H1 (cell line): ENCODE data around the gene RIPPLY3.
A peak's percentile ranks its signal among the peaks of the same experiment; 100 is the strongest.

Experiments used
- ATF2 ChIP-seq: IDR thresholded peaks from 2 replicates; pipeline ENCODE4 v1.6.1; 2012; ENCODE audit warnings: low read length, inconsistent platforms
- BACH1 ChIP-seq: IDR thresholded peaks from 2 replicates; pipeline ENCODE4 v1.6.1; 2012; ENCODE audit warnings: low read length, improper control_type of control experiment
- BCL11A ChIP-seq, 2 experiments: IDR thresholded peaks; one replicate each; pipeline ENCODE4 v1.6.1; 2011; ENCODE audit warnings: low read depth in 2 of 2, low read length in 2 of 2, mild to moderate bottlenecking in 2 of 2
- BRCA1 ChIP-seq: IDR thresholded peaks from 2 replicates; pipeline ENCODE4 v1.6.1; 2012; ENCODE audit warnings: low read depth, low read length, improper control_type of control experiment
- CTCF ChIP-seq, 3 experiments: IDR thresholded peaks; 1 replicate in 2 of 3; 2 replicates in 1 of 3; pipeline versions ENCODE4 v1.5.1 to v1.6.1; 2011; ENCODE audit warnings: low read length in 3 of 3, mild to moderate bottlenecking in 3 of 3, inconsistent platforms in 2 of 3, low read depth in 1 of 3, moderate library complexity in 1 of 3; ENCODE audit not compliant: insufficient read depth in 1 of 3; ENCODE audit errors: control extremely low read depth in 1 of 3
- EGR1 ChIP-seq: IDR thresholded peaks from 2 replicates; pipeline ENCODE4 v1.6.1; 2011; ENCODE audit warnings: low read depth, low read length, borderline replicate concordance
- EP300 ChIP-seq, 2 experiments: IDR thresholded peaks; 1 replicate in 1 of 2; 2 replicates in 1 of 2; pipeline ENCODE4 v1.6.1; 2011 to 2012; ENCODE audit warnings: low read depth in 2 of 2, low read length in 2 of 2, mild to moderate bottlenecking in 2 of 2, borderline replicate concordance in 1 of 2, inconsistent platforms in 1 of 2, moderate library complexity in 1 of 2
- POLR2AphosphoS5 ChIP-seq: IDR thresholded peaks from 2 replicates; pipeline ENCODE4 v1.6.1; 2011; ENCODE audit warnings: low read depth, low read length
- RAD21 ChIP-seq, 2 experiments: IDR thresholded peaks in 1 of 2; conservative IDR thresholded peaks in 1 of 2; 2 replicates each; pipeline ENCODE4 v1.6.1; 2011; ENCODE audit warnings: low read depth in 2 of 2, low read length in 2 of 2, improper control_type of control experiment in 1 of 2, inconsistent platforms in 1 of 2, mild to moderate bottlenecking in 1 of 2, moderate library complexity in 1 of 2
- RNF2 ChIP-seq: fragments of 200-900, 300-1000 bp; sonication (generic); IDR thresholded peaks from 2 replicates; pipeline ENCODE4 v1.7.1; 2016; ENCODE audit warnings: borderline replicate concordance, low read depth, mild to moderate bottlenecking, antibody characterized with exemption, low read length; ENCODE audit not compliant: poor library complexity, severe bottlenecking; ENCODE audit errors: missing control alignments
- RXRA ChIP-seq: IDR thresholded peaks from 2 replicates; pipeline ENCODE4 v1.6.1; 2011; ENCODE audit warnings: low read depth, mild to moderate bottlenecking, low read length, moderate library complexity; ENCODE audit not compliant: insufficient read depth
- SIN3A ChIP-seq, 2 experiments: IDR thresholded peaks in 1 of 2; conservative IDR thresholded peaks in 1 of 2; 2 replicates each; pipeline ENCODE4 v1.6.1; 2011 to 2012; ENCODE audit warnings: low read length in 2 of 2, improper control_type of control experiment in 1 of 2, low read depth in 1 of 2, mild to moderate bottlenecking in 1 of 2
- TF ChIP-seq, protein P1 (sequence below): IDR thresholded peaks from 2 replicates; pipeline ENCODE4 v1.6.1; 2011; ENCODE audit warnings: low read depth, mild to moderate bottlenecking, low read length; ENCODE audit not compliant: insufficient read depth
- TF ChIP-seq, protein P2 (sequence below): IDR thresholded peaks from 2 replicates; pipeline ENCODE4 v1.6.1; 2012; ENCODE audit warnings: inconsistent platforms

- TF ChIP-seq RAD21 (IDR thresholded peaks at IDR 0.05 in 1 of 2, conservative IDR thresholded peaks at IDR 0.05 in 1 of 2; ENCODE audit: low read depth in 2 of 2, low read length in 2 of 2), result no peak
- peak in 1 of 3 experiments; percentile 6; a peak in 1 of 4 replicates for TF ChIP-seq CTCF (IDR thresholded peaks at IDR 0.05; ENCODE audit: control extremely low read depth in 1 of 3, insufficient read depth in 1 of 3, low read depth in 1 of 3, low read length in 3 of 3)
- TF ChIP-seq SIN3A (conservative IDR thresholded peaks at IDR 0.05 in 1 of 2, IDR thresholded peaks at IDR 0.05 in 1 of 2; ENCODE audit: low read depth in 1 of 2, low read length in 2 of 2), result no peak
- no peak for TF ChIP-seq EGR1
- TF ChIP-seq BRCA1, result no peak
- no peak for TF ChIP-seq ATF2
- no peak for TF ChIP-seq POLR2AphosphoS5
- TF ChIP-seq RXRA, result no peak
- no peak; the same call in 1 of the 2 replicates for TF ChIP-seq BACH1
- TF ChIP-seq BCL11A (IDR thresholded peaks at IDR 0.05; ENCODE audit: low read depth in 2 of 2, low read length in 2 of 2), result no peak
- TF ChIP-seq EP300 (IDR thresholded peaks at IDR 0.05; ENCODE audit: borderline replicate concordance in 1 of 2, low read depth in 2 of 2, low read length in 2 of 2), result no peak
- TF ChIP-seq, protein P1, sequence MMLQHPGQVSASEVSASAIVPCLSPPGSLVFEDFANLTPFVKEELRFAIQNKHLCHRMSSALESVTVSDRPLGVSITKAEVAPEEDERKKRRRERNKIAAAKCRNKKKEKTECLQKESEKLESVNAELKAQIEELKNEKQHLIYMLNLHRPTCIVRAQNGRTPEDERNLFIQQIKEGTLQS, result no peak
- TF ChIP-seq RNF2, result no peak
- TF ChIP-seq, protein P2, sequence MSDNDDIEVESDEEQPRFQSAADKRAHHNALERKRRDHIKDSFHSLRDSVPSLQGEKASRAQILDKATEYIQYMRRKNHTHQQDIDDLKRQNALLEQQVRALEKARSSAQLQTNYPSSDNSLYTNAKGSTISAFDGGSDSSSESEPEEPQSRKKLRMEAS, result 0 out of 2 replicates have a peak, but pooled peaks have one; percentile 25
Observed at GRCh38 chr21:36980280-36981048, 26.0 kb upstream of the RIPPLY3 start.
